ENCODE measurements around the gene SYT1.

The SYT1 gene

DNA sequence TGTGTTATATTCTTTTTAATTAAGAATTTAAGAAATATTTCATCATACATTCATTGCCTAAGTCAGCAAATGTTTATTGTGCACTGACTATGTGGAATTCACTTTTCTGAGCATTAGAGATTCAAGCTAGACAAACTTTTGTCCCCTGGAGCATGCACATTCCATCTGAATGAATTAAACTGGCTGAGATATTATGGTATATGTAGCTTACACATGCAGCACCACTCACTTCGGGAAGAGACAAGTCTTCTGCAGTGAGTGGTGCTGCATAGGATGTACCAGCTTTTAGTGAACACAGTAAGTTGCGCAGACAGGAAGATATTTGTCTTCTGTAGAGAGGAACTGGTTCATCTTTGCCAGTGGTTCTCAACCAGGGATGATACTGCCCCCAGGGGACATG, 318.4 kb downstream of the SYT1 start:
- H3K4me3 ChIP-seq (ENCODE audit: low read depth, low read length) = no peak overlapping the region
- DNase-seq (ENCODE audit: low read depth) = no peak
- TF ChIP-seq, protein P1, sequence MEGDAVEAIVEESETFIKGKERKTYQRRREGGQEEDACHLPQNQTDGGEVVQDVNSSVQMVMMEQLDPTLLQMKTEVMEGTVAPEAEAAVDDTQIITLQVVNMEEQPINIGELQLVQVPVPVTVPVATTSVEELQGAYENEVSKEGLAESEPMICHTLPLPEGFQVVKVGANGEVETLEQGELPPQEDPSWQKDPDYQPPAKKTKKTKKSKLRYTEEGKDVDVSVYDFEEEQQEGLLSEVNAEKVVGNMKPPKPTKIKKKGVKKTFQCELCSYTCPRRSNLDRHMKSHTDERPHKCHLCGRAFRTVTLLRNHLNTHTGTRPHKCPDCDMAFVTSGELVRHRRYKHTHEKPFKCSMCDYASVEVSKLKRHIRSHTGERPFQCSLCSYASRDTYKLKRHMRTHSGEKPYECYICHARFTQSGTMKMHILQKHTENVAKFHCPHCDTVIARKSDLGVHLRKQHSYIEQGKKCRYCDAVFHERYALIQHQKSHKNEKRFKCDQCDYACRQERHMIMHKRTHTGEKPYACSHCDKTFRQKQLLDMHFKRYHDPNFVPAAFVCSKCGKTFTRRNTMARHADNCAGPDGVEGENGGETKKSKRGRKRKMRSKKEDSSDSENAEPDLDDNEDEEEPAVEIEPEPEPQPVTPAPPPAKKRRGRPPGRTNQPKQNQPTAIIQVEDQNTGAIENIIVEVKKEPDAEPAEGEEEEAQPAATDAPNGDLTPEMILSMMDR (IDR thresholded peaks at IDR 0.05; ENCODE audit: low read depth, low read length, missing control alignments) = no peak
- in situ Hi-C loops (cut with HindIII; ENCODE audit: low sequenced_read_pairs) = no loop called here

DNA sequence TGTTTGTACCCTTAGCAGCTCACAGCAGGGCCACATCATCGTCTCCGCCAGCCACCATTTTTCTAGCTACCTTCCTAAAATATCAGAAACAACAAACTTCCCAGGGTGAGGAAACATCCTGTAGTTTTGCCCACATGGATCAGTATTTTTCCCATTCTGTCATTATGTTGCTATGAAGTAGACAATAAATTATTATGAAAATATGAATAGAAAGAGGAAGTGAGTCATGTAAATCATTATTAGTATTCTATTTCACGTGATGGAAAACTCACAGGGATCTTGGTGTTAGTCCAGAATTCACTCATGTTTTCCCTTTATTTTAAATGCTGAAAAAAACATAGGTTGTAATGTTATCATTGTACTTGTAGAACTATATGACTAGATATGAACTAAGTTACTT, 319.4 kb downstream of the SYT1 start:
- TF ChIP-seq, protein P1 (IDR thresholded peaks at IDR 0.05; ENCODE audit: low read depth, low read length, missing control alignments) = no peak
- DNase-seq (ENCODE audit: low read depth) = no peak
- no peak overlapping the region for H3K4me3 ChIP-seq (ENCODE audit: low read depth, low read length)
- in situ Hi-C loops (cut with HindIII; ENCODE audit: low sequenced_read_pairs) = no loop called here

DNA sequence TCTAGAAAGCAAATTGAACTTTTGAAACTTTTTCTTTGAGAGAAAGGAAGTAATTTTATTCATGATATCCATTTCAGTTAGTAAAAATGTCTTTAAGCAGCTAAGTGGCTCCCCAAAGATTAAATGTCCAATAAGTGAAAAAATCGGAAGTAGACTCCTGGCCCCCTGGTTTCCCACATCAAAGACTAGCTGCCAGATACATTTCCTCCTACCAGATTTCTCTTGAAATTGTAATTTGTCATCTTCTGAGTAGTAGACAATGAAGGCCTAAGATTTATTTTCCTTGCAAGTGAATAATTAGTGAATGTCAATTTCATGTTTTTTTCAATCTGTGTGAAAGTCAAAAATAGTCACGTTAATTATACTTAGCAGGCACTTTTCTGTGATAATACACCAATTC, 321.9 kb downstream of the SYT1 start:
- DNase-seq (ENCODE audit: low read depth) = no peak
- TF ChIP-seq, protein P1 (IDR thresholded peaks at IDR 0.05; ENCODE audit: low read depth, low read length, missing control alignments) = no peak
- no peak overlapping the region for H3K4me3 ChIP-seq (ENCODE audit: low read depth, low read length)
- in situ Hi-C loops (cut with HindIII; ENCODE audit: low sequenced_read_pairs) = no loop called here

DNA sequence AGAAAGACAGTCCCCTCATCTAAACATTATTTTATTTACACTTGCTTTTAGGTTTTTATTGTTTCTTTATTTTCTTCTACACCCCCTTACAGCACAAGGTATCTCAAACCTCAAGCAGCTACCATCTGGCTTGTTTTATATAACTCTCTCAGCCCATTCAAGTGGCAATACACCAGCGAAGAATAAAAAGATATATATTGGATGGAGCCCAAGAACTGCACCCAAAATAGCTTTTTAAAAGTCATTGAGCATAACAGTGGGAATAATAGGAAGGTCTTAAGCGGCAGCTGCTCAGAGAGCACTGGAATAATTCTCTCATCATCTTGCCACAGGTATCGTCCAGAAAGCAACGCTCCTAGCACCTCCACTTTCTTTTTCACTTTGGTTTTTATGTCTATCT, 322.5 kb downstream of the SYT1 start:
- H3K4me3 ChIP-seq (ENCODE audit: low read depth, low read length) = no peak overlapping the region
- TF ChIP-seq, protein P1 (IDR thresholded peaks at IDR 0.05; ENCODE audit: low read depth, low read length, missing control alignments) = no peak
- no peak for DNase-seq (ENCODE audit: low read depth)
- in situ Hi-C loops (cut with HindIII; ENCODE audit: low sequenced_read_pairs) = no loop called here

- in situ Hi-C loops (cut with HindIII; ENCODE audit: low sequenced_read_pairs) = no loop called here
- TF ChIP-seq, protein P1 (IDR thresholded peaks at IDR 0.05; ENCODE audit: low read depth, low read length, missing control alignments) = no peak
- no peak overlapping the region for H3K4me3 ChIP-seq (ENCODE audit: low read depth, low read length)
- no peak for DNase-seq (ENCODE audit: low read depth)
These were observed 326.8 kb downstream of the SYT1 start for GRCh38 chr12:79191391-79191790.

DNA sequence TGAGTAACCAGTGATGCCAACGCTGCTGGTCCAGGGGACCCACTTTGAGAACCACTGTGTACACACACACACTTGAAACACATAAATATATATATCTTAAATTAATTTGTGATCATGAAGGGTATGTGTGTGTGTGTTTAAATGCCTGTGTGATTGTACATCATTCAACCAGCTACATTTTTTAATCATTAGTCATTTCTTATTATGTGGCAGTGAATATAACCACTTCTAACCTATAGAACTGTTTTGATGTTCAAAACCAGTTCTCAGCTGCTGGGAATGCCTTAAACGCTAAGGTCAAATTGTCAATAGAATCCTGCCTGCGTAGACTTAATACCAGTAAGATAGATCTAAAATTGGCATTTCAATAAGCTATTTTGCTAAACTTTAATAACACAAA, 330.0 kb downstream of the SYT1 start:
- no peak for DNase-seq (ENCODE audit: low read depth)
- TF ChIP-seq, protein P1 (IDR thresholded peaks at IDR 0.05; ENCODE audit: low read depth, low read length, missing control alignments) = no peak
- H3K4me3 ChIP-seq (ENCODE audit: low read depth, low read length) = no peak overlapping the region
- in situ Hi-C loops (cut with HindIII; ENCODE audit: low sequenced_read_pairs) = no loop called here

DNA sequence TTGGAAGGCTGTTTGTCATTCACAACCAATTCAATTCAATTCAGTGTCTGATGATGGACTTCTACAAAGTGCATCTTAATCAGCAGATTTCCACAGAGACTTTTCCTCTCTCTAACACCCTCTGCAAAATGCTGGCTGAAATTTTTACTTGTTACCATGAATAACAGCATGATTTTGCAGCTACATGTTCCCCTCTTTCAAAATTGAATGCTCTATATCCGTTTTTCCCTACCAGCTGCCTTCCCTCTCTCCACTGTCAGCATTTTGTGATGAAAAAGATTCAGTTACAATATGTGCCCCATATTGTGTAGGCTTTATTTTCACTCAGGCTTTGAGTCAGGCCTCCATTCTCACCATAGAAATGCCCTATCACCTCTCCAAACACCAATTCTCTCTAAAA, 334.6 kb downstream of the SYT1 start:
- in situ Hi-C loops (cut with HindIII; ENCODE audit: low sequenced_read_pairs) = no loop called here

More for the DNA sequence above, 334.6 kb downstream of the SYT1 start:
- DNase-seq (ENCODE audit: low read depth) = no peak
- H3K4me3 ChIP-seq (ENCODE audit: low read depth, low read length) = no peak overlapping the region
- TF ChIP-seq, protein P1 (IDR thresholded peaks at IDR 0.05; ENCODE audit: low read depth, low read length, missing control alignments) = no peak

Measured in astrocyte of the cerebellum (primary cell).